CD4-positive, alpha-beta memory T cell (primary cell): ENCODE results near the gene SFI1. TPM values are rescaled to one million over a fixed set of nuclear protein-coding genes. Genes with fewer than 3 reads are reported as not detected.

Experiments
- CTCF ChIA-PET: fragments of 350-600 bp; sonication (Branson Sonifier 250); formaldehyde crosslinking; loops from one replicate; lab custom pipeline; 2021; ENCODE audit warnings: inconsistent platforms; ENCODE audit not compliant: partially characterized antibody; lab: Charles Lee
- POLR2A ChIA-PET: fragments of 350-600 bp; sonication (Branson Sonifier 250); formaldehyde crosslinking; loops from one replicate; lab custom pipeline; 2021; ENCODE audit not compliant: partially characterized antibody; lab: Charles Lee
- DNase-seq, 5 donors: peaks; one replicate each; pipeline versions ENCODE4 v3.0.0 to v3.0.0-alpha.2; 2020 to 2022; ENCODE audit warnings: mixed read lengths in 1 of 5
- H3K27ac ChIP-seq: one replicate; pipeline ENCODE4 v1.7.0; 2013; ENCODE audit warnings: low read depth, low read length
- H3K27me3 ChIP-seq: 2 replicates; pipeline ENCODE4 v1.7.0; 2013; ENCODE audit warnings: mild to moderate bottlenecking, low read length, moderate library complexity; ENCODE audit not compliant: insufficient read depth
- H3K36me3 ChIP-seq: 2 replicates; pipeline ENCODE4 v1.7.0; 2013; ENCODE audit warnings: mild to moderate bottlenecking, low read length, moderate library complexity; ENCODE audit not compliant: insufficient read depth
- H3K4me1 ChIP-seq: 2 replicates; pipeline ENCODE4 v1.7.0; 2013; ENCODE audit warnings: mild to moderate bottlenecking, low read length, moderate library complexity; ENCODE audit not compliant: insufficient read depth
- H3K4me3 ChIP-seq, 2 donors: one replicate each; pipeline ENCODE4 v1.7.0; 2013; ENCODE audit warnings: low read length in 2 of 2, mild to moderate bottlenecking in 1 of 2
- H3K9me3 ChIP-seq, 2 donors: one replicate each; pipeline ENCODE4 v1.7.0; 2013; ENCODE audit warnings: low read length in 2 of 2, control low read depth in 1 of 2; ENCODE audit not compliant: control insufficient read depth in 1 of 2
- H3K27ac Mint-ChIP-seq, 7 donors: one replicate each; pipeline ENCODE4 v1.8.0; 2020 to 2021; ENCODE audit warnings: mixed read lengths in 7 of 7, mild to moderate bottlenecking in 6 of 7, inconsistent platforms in 3 of 7, moderate library complexity in 3 of 7
- H3K27me3 Mint-ChIP-seq, 2 donors: one replicate each; pipeline ENCODE4 v1.8.0; 2020 to 2021; ENCODE audit warnings: mixed read lengths in 2 of 2
- H3K36me3 Mint-ChIP-seq, 2 donors: one replicate each; pipeline ENCODE4 v1.8.0; 2020 to 2021; ENCODE audit warnings: mixed read lengths in 2 of 2, inconsistent platforms in 1 of 2, mild to moderate bottlenecking in 1 of 2
- H3K4me1 Mint-ChIP-seq, 4 donors: one replicate each; pipeline ENCODE4 v1.8.0; 2020 to 2021; ENCODE audit warnings: mixed read lengths in 4 of 4, mild to moderate bottlenecking in 1 of 4
- H3K4me3 Mint-ChIP-seq, 8 donors: one replicate each; pipeline ENCODE4 v1.8.0; 2020 to 2021; ENCODE audit warnings: mixed read lengths in 8 of 8, mild to moderate bottlenecking in 7 of 8, moderate library complexity in 6 of 8, inconsistent platforms in 3 of 8
- H3K9me3 Mint-ChIP-seq, 8 donors: one replicate each; pipeline ENCODE4 v1.8.0; 2020 to 2021; ENCODE audit warnings: mixed read lengths in 8 of 8, mild to moderate bottlenecking in 5 of 8, inconsistent platforms in 3 of 8, moderate library complexity in 1 of 8
- intact Hi-C: fragments of 100-400 bp; cut with micrococcal nuclease; formaldehyde crosslinking; loops from one replicate; pipeline ENCODE4 v1.15.1; 2023
- polyA plus RNA-seq, 2 donors: library from polyadenylated mRNA; unstranded; fragments of 300-500 nt; fragmentation: Illumina TruSeq; gene quantifications; one replicate each; pipeline ENCODE4 v1.2.3, GENCODE V29; 2021
- total RNA-seq, 2 experiments: library from RNA; stranded (reverse); gene quantifications; one replicate each; pipeline ENCODE4 v1.2.3, GENCODE V29; 2021

Gene SFI1
- total and polyA plus RNA-seq, 4 experiments from 2014 or later = 14.7 to 333 (median 181) TPM

- Histone ChIP-seq H3K36me3 (no peaks in the 10 kb centered on the region), H3K4me1 (peaks cover 56% of the 10 kb centered on the region), H3K27ac (peak overlapping the region; percentile 86), H3K4me3 (peak overlapping the region; percentile 29 to 69), H3K27me3 (no peaks in the 10 kb centered on the region), H3K9me3 (no peaks in the 10 kb centered on the region)
- Mint-ChIP-seq H3K27me3 (no peaks in the 10 kb centered on the region), H3K4me3 (peak overlapping the region; percentile 86 to 89 (median 88)), H3K4me1 (peaks cover 20 to 66% (median 39%) of the 10 kb centered on the region in 4 donors), H3K36me3 (peaks cover 0 to 1% of the 10 kb centered on the region in 2 donors), H3K27ac (peak overlapping the region; percentile 88 to 96 (median 94)), H3K9me3 (peaks cover 0 to 5% (median 0%) of the 10 kb centered on the region in 8 donors)
- ChIA-PET POLR2A (interaction anchor here (0.6 to 2.1 kb wide), 29 partner anchors 9 to 1040 kb away, joined by 3 to 23 read pairs (median 4); partner anchors contain the start of genes DRG1, EIF4ENIF1, PATZ1 and PES1), CTCF (interaction anchor here (1.0 to 7.0 kb wide), 11 partner anchors 14 to 711 kb away, joined by 3 to 65 read pairs (median 4); partner anchors contain the start of genes PATZ1 and PISD)
- intact Hi-C loops = loop anchor here (1.0 to 10.0 kb wide), 4 partner anchors 43 to 866 kb away; partner anchors contain the start of genes PIK3IP1 and SFI1
- DNase-seq = peak; percentile 88 to 94 (median 89)
Observed at GRCh38 chr22:31630331-31631329, 134.3 kb downstream of the SFI1 start.

GRCh38 chr22:31631436-31631835 lies 135.1 kb downstream of the SFI1 start:
- POLR2A ChIA-PET = interaction anchor here (0.7 to 2.1 kb wide), 14 partner anchors 24 to 343 kb away, joined by 3 to 23 read pairs (median 5); partner anchors contain the start of genes EIF4ENIF1, PATZ1, PISD and PRR14L
- H3K27me3 Mint-ChIP-seq = no peaks in the 10 kb centered on the region
- Histone ChIP-seq H3K4me3 (no peak overlapping the region), H3K4me1 (peaks cover 56% of the 10 kb centered on the region), H3K36me3 (no peaks in the 10 kb centered on the region), H3K27ac (peak overlapping the region; percentile 86), H3K9me3 (no peaks in the 10 kb centered on the region), H3K27me3 (no peaks in the 10 kb centered on the region)
- H3K9me3 Mint-ChIP-seq = peaks cover 0 to 5% (median 0%) of the 10 kb centered on the region in 8 donors
- H3K27ac Mint-ChIP-seq = peak overlapping the region; percentile 80 to 96 (median 92)
- CTCF ChIA-PET = interaction anchor here (1.0 to 7.0 kb wide), 9 partner anchors 15 to 712 kb away, joined by 3 to 65 read pairs (median 4); partner anchors contain the start of genes PATZ1 and PISD
- peak overlapping the region; percentile 69 to 79 (median 74) for H3K4me3 Mint-ChIP-seq
- H3K4me1 Mint-ChIP-seq = peaks cover 21 to 62% (median 40%) of the 10 kb centered on the region in 4 donors
- no peak for DNase-seq
- no peaks in the 10 kb centered on the region for H3K36me3 Mint-ChIP-seq
- intact Hi-C loops = loop anchor here (5.0 to 10.0 kb wide), 3 partner anchors 44 to 867 kb away; partner anchors contain the start of gene PIK3IP1

GRCh38 chr22:31635638-31636306 lies 139.4 kb downstream of the SFI1 start:
- no peaks in the 10 kb centered on the region for H3K27me3 Mint-ChIP-seq
- Histone ChIP-seq H3K27ac (no peak overlapping the region), H3K9me3 (no peaks in the 10 kb centered on the region), H3K4me3 (no peak overlapping the region), H3K4me1 (peaks cover 39% of the 10 kb centered on the region), H3K27me3 (no peaks in the 10 kb centered on the region), H3K36me3 (no peaks in the 10 kb centered on the region)
- H3K36me3 Mint-ChIP-seq = no peaks in the 10 kb centered on the region
- intact Hi-C loops = loop anchor here (10.0 kb wide), 1 partner anchor 871 kb away; no protein-coding TSS in a partner anchor
- H3K4me3 Mint-ChIP-seq = no peak overlapping the region
- H3K9me3 Mint-ChIP-seq = no peaks in the 10 kb centered on the region
- H3K27ac Mint-ChIP-seq = peak overlapping the region in 5 of 7 donors; percentile 52 to 80 (median 70)
- peaks cover 16 to 55% (median 34%) of the 10 kb centered on the region in 4 donors for H3K4me1 Mint-ChIP-seq
- no peak for DNase-seq
- ChIA-PET POLR2A (no interaction called here), CTCF (interaction anchor here (7.0 kb wide), 1 partner anchor 79 kb away, joined by 65 read pairs; no protein-coding TSS in a partner anchor)

- Histone ChIP-seq H3K27ac (no peak overlapping the region), H3K27me3 (no peaks in the 10 kb centered on the region), H3K9me3 (no peaks in the 10 kb centered on the region), H3K36me3 (no peaks in the 10 kb centered on the region), H3K4me3 (no peak overlapping the region), H3K4me1 (peaks cover 28% of the 10 kb centered on the region)
- ChIA-PET POLR2A (no interaction called here), CTCF (interaction anchor here (1.8 kb wide), 1 partner anchor 186 kb away, joined by 6 read pairs; no protein-coding TSS in a partner anchor)
- peaks cover 4 to 6% of the 10 kb centered on the region in 2 donors for H3K36me3 Mint-ChIP-seq
- intact Hi-C loops = loop anchor here (10.0 kb wide), 1 partner anchor 873 kb away; no protein-coding TSS in a partner anchor
- no peaks in the 10 kb centered on the region for H3K27me3 Mint-ChIP-seq
- peak overlapping the region in 6 of 7 donors; percentile 12 to 87 (median 78) for H3K27ac Mint-ChIP-seq
- DNase-seq = no peak
- H3K4me1 Mint-ChIP-seq = peaks cover 21 to 50% (median 33%) of the 10 kb centered on the region in 4 donors
- H3K4me3 Mint-ChIP-seq = no peak overlapping the region
- no peaks in the 10 kb centered on the region for H3K9me3 Mint-ChIP-seq
Observed at GRCh38 chr22:31637447-31637890, 141.1 kb downstream of the SFI1 start.

GRCh38 chr22:31637891-31638618 lies 141.7 kb downstream of the SFI1 start:
- ChIA-PET POLR2A (no interaction called here), CTCF (interaction anchor here (1.4 to 1.8 kb wide), 2 partner anchors 27 to 186 kb away, joined by 4 to 6 read pairs; no protein-coding TSS in a partner anchor)
- no peaks in the 10 kb centered on the region for H3K9me3 Mint-ChIP-seq
- H3K4me3 Mint-ChIP-seq = peak overlapping the region in 2 of 8 donors; percentile 39 to 48
- no peaks in the 10 kb centered on the region for H3K36me3 ChIP-seq
- H3K27me3 ChIP-seq = no peaks in the 10 kb centered on the region
- no peak for DNase-seq
- no peaks in the 10 kb centered on the region for H3K27me3 Mint-ChIP-seq
- intact Hi-C loops = loop anchor here (10.0 kb wide), 1 partner anchor 873 kb away; no protein-coding TSS in a partner anchor
- peak overlapping the region; percentile 31 to 92 (median 76) for H3K27ac Mint-ChIP-seq
- H3K9me3 ChIP-seq = no peaks in the 10 kb centered on the region
- peaks cover 5 to 6% of the 10 kb centered on the region in 2 donors for H3K36me3 Mint-ChIP-seq
- H3K4me1 ChIP-seq = peaks cover 28% of the 10 kb centered on the region
- no peak overlapping the region for H3K4me3 ChIP-seq
- H3K4me1 Mint-ChIP-seq = peaks cover 20 to 50% (median 33%) of the 10 kb centered on the region in 4 donors
- no peak overlapping the region for H3K27ac ChIP-seq
